Measurements from ENCODE around the gene DDB1.
A peak's percentile ranks its signal among the peaks of the same experiment; 100 is the strongest.

The DDB1 gene

GRCh38 chr11:61293867-61294716 is 38.8 kb downstream of the DDB1 start:
- DNase-seq: no peak

GRCh38 chr11:61292356-61292755 is 40.5 kb downstream of the DDB1 start:
- DNase-seq: no peak

DNA sequence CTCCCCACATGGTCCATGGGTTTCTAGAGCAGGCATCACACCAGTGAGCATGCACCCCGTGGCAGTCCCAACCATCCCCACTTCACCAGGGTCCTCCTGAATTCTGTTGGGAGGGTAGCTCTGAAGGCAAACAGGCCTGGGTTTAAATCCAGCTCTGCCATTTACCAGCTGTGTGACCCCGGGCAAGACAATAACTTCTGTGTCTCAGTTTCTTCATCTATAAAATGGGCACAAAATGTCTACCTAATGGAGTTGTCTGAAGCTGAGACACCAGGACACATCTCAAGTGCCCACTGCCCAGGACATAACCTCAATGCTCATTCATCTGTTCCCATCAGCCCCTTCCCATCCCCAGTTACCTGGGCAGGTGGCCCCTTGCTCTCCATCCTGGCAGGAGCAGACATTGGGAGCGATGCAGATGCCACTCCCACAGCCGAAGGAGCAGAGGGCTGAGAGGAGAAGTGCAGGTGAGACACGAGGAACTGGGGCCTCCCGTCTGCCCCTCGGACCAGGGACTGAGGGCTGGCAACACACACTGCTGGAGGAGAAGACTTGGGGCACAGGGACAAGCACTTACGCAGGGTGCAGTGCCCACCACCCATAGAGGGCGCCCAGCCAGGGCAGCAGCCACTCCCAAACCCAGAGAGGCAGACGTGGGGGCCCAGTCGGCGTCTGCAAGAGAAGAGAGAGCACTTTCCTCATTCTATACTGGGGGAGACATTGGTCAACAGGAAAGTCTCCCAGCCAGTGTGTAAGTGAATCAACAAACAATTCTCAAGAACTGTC is 41.8 kb downstream of the DDB1 start:
- DNase-seq: no peak

GRCh38 chr11:61287338-61287977 is 45.4 kb downstream of the DDB1 start:
- no peak for DNase-seq

DNA sequence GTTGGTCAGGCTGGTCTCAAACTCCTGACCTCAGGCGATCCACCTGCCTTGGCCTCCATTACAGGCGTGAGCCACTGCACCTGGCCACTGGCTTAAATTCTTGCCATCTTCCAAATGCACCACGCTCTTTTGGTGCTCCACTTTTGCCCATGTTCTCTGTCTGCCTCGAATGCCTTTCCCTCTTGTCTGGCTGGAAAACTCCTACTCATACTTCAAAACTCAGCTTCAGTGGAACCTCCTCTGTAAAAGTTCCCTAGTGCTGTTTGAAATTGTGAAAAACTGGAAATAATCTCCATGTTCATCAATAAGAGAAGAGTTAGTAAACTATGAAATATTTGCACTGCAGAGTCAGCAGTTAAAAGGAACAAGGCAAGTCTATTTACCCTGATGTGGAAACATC is 49.3 kb downstream of the DDB1 start:
- DNase-seq: no peak

GRCh38 chr11:61281581-61282250 is 51.2 kb downstream of the DDB1 start:
- DNase-seq: peak; percentile 21

- no peak for DNase-seq
Measured at GRCh38 chr11:61280883-61281580, 51.9 kb downstream of the DDB1 start.

GRCh38 chr11:61279934-61280659 is 52.8 kb downstream of the DDB1 start:
- DNase-seq: no peak

DNA sequence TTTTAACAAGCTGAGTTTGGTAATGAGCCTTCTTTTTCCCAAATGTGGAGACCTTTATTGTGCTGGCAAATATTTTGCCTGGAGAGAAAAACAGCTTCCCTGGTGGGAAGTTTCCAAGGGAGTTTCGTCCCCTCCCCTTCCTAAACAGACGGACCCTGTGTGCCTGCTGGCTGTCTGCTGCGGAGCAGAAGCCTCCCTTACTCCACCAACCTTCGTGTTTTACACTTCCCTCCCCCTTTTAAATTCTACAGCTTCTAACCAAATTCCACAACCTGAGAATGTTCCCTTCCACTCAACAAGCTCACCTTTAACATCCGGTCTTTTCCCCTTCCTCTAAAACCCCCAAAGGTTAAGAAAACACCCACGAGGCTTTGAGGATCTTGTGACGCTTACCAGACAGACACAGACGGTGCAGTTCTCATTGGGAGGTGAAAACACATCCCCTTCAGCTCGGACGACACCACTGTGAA is 54.9 kb downstream of the DDB1 start:
- no peak for DNase-seq

GRCh38 chr11:61277186-61278000 is 55.5 kb downstream of the DDB1 start:
- no peak for DNase-seq

- no peak for DNase-seq
Measured at GRCh38 chr11:61275191-61275590, 57.7 kb downstream of the DDB1 start.

GRCh38 chr11:61274084-61274483 is 58.8 kb downstream of the DDB1 start:
- no peak for DNase-seq

- DNase-seq: no peak
Measured at GRCh38 chr11:61273178-61274078, 59.5 kb downstream of the DDB1 start.

GRCh38 chr11:61272731-61273130 is 60.2 kb downstream of the DDB1 start:
- no peak for DNase-seq

DNA sequence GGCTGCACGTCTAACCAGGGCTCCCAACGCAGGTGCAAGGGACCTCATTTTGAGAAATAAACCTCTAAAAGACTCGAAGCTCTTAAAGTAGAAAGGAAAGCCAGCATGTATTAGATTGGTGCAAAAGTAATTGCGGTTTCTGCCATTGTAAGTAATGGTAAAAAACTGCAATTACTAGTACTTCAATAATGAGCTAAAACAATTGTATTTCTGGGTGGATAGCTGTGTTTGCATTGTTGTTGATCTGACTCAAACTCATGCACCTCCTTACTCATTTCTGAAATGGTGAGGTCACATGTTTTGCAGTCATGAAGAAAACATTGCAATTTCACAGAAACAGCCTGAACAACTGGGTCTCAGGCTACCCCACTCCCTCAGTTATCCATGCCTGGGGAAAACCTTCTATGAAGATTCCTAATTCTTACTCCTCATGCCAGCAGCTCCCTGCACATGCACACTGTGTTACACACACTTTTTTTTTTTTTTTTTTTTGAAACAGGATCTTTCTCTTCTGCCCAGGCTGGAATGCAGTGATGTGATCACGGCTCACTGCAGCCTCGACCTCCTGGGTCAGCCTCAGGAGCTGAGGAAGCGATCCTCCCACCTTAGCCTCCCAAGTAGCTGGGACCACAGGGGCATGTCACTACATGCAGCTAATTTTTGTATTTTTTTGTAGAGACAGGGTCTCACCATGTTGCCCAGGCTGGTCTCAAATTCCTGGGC is 62.4 kb downstream of the DDB1 start:
- no peak for DNase-seq

DNA sequence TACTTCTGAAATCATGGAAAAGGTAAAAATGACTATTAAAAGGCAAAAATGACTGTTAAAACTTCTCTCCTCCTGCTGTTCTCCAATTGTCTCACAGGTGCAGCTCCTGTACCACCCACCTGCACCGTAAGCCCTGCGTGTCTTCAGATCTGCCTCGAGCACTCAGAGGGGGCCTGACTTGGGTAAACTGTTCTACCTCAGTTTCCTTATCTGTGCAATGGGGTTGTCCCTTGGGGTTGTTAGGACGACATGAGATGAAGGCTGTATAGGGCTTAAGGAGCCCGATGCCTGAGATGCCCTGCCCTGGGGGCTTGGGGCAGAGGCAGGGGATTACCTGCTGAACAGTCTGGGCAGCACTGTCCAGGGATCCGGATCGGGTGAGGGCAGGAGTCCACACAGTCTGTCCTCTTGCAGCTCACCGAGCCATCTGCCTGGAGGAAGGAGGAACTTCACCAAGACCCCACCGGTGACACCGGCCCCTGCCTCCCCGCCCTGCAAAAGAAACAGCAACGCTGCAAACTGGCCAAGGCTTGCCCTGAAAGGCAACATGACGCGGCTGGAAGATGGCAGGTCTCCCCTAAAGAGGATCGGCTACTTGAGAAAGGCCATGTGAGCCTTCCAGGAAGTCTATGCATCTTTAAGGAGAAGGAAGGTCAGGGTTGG is 64.2 kb downstream of the DDB1 start:
- DNase-seq: no peak

GRCh38 chr11:61267437-61267841 is 65.5 kb downstream of the DDB1 start:
- DNase-seq: no peak

DNA sequence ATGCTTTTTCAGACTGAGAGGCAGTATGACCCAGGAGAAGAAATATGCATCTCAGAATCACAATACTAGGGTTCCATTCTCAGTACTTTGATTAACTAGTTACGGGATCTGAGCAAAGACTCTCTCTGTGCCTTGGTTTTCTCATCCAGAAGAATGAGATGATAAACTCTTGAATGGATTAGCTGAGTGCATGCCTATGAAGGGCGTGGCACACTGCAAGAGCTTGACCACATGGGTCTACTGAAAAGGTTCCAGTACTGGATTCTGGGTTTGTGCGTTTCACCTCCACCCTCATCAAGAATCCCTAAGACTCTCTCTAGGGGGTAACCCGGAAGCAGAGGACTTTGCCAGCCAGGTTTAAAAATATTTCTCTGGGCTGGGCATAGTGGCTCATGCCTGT is 66.3 kb downstream of the DDB1 start:
- no peak for DNase-seq

Data from NCI-H748 treated with DMSO at 0.1 percent for 48 hours (cell line).